Neural cell (in vitro differentiated cells): ENCODE results near the gene MLX. TPM values are rescaled to one million over a fixed set of nuclear protein-coding genes. Genes with fewer than 3 reads are reported as not detected.
A peak's percentile ranks its signal among the peaks of the same experiment; 100 is the strongest.

ENCODE experiments used
- H2AFZ ChIP-seq: fragments of 200-600, 300-800 bp; sonication (generic), shearing (Covaris generic); 2 replicates; pipeline ENCODE4 v1.6.0; 2014; ENCODE audit warnings: low read depth, mild to moderate bottlenecking, antibody characterized with exemption, low read length, moderate library complexity
- H3F3A ChIP-seq: fragments of 200-600 bp; shearing (Covaris generic); 2 replicates; pipeline ENCODE4 v1.6.1; 2016; ENCODE audit warnings: mild to moderate bottlenecking, moderate library complexity, mixed read lengths, antibody characterized with exemption, low read length; ENCODE audit not compliant: insufficient read depth, poor library complexity, severe bottlenecking
- H3K27ac ChIP-seq: fragments of 200-600, 300-800 bp; sonication (generic), shearing (Covaris generic); 2 replicates; pipeline ENCODE4 v1.5.1; 2014; ENCODE audit warnings: mild to moderate bottlenecking, low read length, moderate library complexity
- H3K27me3 ChIP-seq: fragments of 300-800, 200-600 bp; sonication (generic), shearing (Covaris generic); 2 replicates; pipeline ENCODE4 v1.6.0; 2014; ENCODE audit warnings: mild to moderate bottlenecking, low read depth, low read length, moderate library complexity; ENCODE audit not compliant: insufficient read depth
- H3K36me3 ChIP-seq: fragments of 300-800, 200-600 bp; sonication (generic), shearing (Covaris generic); 2 replicates; pipeline ENCODE4 v1.5.1; 2014; ENCODE audit warnings: mild to moderate bottlenecking, antibody characterized with exemption, low read length, moderate library complexity; ENCODE audit not compliant: insufficient read depth
- H3K4me2 ChIP-seq: fragments of 300-800, 200-600 bp; sonication (generic), shearing (Covaris generic); 2 replicates; pipeline ENCODE4 v1.6.0; 2014; ENCODE audit warnings: mild to moderate bottlenecking, low read length
- H3K4me3 ChIP-seq: fragments of 300-800, 200-600 bp; sonication (generic), shearing (Covaris generic); 2 replicates; pipeline ENCODE4 v1.5.1; 2014; ENCODE audit warnings: mild to moderate bottlenecking, low read length, moderate library complexity
- H3K79me2 ChIP-seq: fragments of 200-600 bp; shearing (Covaris generic); replicated peaks from 2 replicates; pipeline ENCODE4 v1.6.0; 2014; ENCODE audit warnings: mild to moderate bottlenecking, low read length, moderate library complexity; ENCODE audit not compliant: insufficient read depth
- H3K9ac ChIP-seq: fragments of 300-800, 200-600 bp; sonication (generic), shearing (Covaris generic); 2 replicates; pipeline ENCODE4 v1.6.1; 2016; ENCODE audit warnings: mild to moderate bottlenecking, low read length, mixed read lengths
- H3K9me2 ChIP-seq: fragments of 200-600 bp; shearing (Covaris generic); 2 replicates; pipeline ENCODE4 v1.6.1; 2016; ENCODE audit warnings: mild to moderate bottlenecking, low read length, mixed read lengths; ENCODE audit not compliant: insufficient read depth
- H3K9me3 ChIP-seq: fragments of 200-600, 300-800 bp; sonication (generic), shearing (Covaris generic); 2 replicates; pipeline ENCODE4 v1.6.1; 2016; ENCODE audit warnings: mild to moderate bottlenecking, mixed run types, low read length, moderate library complexity, mixed read lengths
- H4K20me1 ChIP-seq: fragments of 200-600 bp; shearing (Covaris generic); 2 replicates; pipeline ENCODE4 v1.6.1; 2016; ENCODE audit warnings: mild to moderate bottlenecking, mixed run types; ENCODE audit not compliant: insufficient read depth
- CTCF ChIP-seq: fragments of 450-650 bp; IDR thresholded peaks from 2 replicates; pipeline ENCODE4 v1.5.1; 2014; ENCODE audit warnings: antibody characterized with exemption, mild to moderate bottlenecking, moderate library complexity; ENCODE audit not compliant: poor library complexity, severe bottlenecking
- EP300 ChIP-seq: fragments of 450-650 bp; conservative IDR thresholded peaks from 2 replicates; pipeline ENCODE4 v1.6.1; 2014; ENCODE audit warnings: antibody characterized with exemption, mild to moderate bottlenecking, moderate library complexity; ENCODE audit not compliant: poor library complexity, severe bottlenecking
- EZH2 ChIP-seq: fragments of 200-600, 300-800 bp; shearing (Covaris generic), sonication (generic); IDR thresholded peaks from 2 replicates; pipeline ENCODE4 v1.6.1; 2014; ENCODE audit warnings: antibody characterized with exemption, low read length, borderline replicate concordance, mild to moderate bottlenecking; ENCODE audit not compliant: insufficient read depth, poor library complexity, severe bottlenecking
- MXI1 ChIP-seq: fragments of 450-650 bp; conservative IDR thresholded peaks from 2 replicates; pipeline ENCODE4 v1.6.1; 2014; ENCODE audit warnings: antibody characterized with exemption, mild to moderate bottlenecking; ENCODE audit not compliant: poor library complexity, severe bottlenecking
- POLR2AphosphoS5 ChIP-seq: IDR thresholded peaks from 2 replicates; pipeline ENCODE4 v1.6.1; 2012
- RAD21 ChIP-seq: fragments of 450-650 bp; conservative IDR thresholded peaks from 2 replicates; pipeline ENCODE4 v1.6.1; 2014; ENCODE audit warnings: antibody characterized with exemption, mild to moderate bottlenecking, moderate library complexity
- REST ChIP-seq: IDR thresholded peaks from 2 replicates; pipeline ENCODE4 v1.6.1; 2012; ENCODE audit warnings: borderline replicate concordance
- SMC3 ChIP-seq: fragments of 450-650 bp; conservative IDR thresholded peaks from 2 replicates; pipeline ENCODE4 v1.6.1; 2014; ENCODE audit warnings: antibody characterized with exemption, mild to moderate bottlenecking, moderate library complexity; ENCODE audit not compliant: poor library complexity
- TAF1 ChIP-seq: IDR thresholded peaks from 2 replicates; pipeline ENCODE4 v1.6.1; 2012; ENCODE audit warnings: low read depth
- polyA plus RNA-seq: library from polyadenylated mRNA; depleted of rRNA; stranded (reverse); fragments of >200 nt; gene quantifications from 2 replicates; pipeline ENCODE4 v1.2.3, GENCODE V29; 2014

MLX gene
- polyA plus RNA-seq, 1 donor from 2014 or later, result 47.2 TPM

GRCh38 chr17:42578282-42578869 lies 11.5 kb downstream of the MLX start:
- TF ChIP-seq MXI1 (no peak), CTCF (peak; percentile 77), RAD21 (peak; percentile 75), SMC3 (peak; percentile 68), REST (no peak)
- peak overlapping the region; percentile 93 for H3K4me3 ChIP-seq
- peaks cover 12% of the 10 kb centered on the region for H3K79me2 ChIP-seq
- peak overlapping the region; percentile 60 for H3K27ac ChIP-seq
- no peaks in the 10 kb centered on the region for H4K20me1 ChIP-seq
- H2AFZ ChIP-seq, result no peak overlapping the region
- no peaks in the 10 kb centered on the region for H3K27me3 ChIP-seq
- H3K9me3 ChIP-seq, result no peaks in the 10 kb centered on the region
- peak overlapping the region; percentile 73 for H3K9ac ChIP-seq
- H3K9me2 ChIP-seq, result no peaks in the 10 kb centered on the region
- H3K36me3 ChIP-seq, result no peaks in the 10 kb centered on the region
- H3F3A ChIP-seq, result no peaks in the 10 kb centered on the region
- H3K4me2 ChIP-seq, result peak overlapping the region; percentile 98

GRCh38 chr17:42579794-42580551 lies 13.1 kb downstream of the MLX start:
- H3K9ac ChIP-seq, result no peak overlapping the region
- no peaks in the 10 kb centered on the region for H4K20me1 ChIP-seq
- no peaks in the 10 kb centered on the region for H3K9me2 ChIP-seq
- H3K79me2 ChIP-seq, result peaks cover 12% of the 10 kb centered on the region
- H3K27ac ChIP-seq, result no peak overlapping the region
- no peaks in the 10 kb centered on the region for H3F3A ChIP-seq
- no peaks in the 10 kb centered on the region for H3K36me3 ChIP-seq
- TF ChIP-seq MXI1 (no peak), TAF1 (no peak), EP300 (no peak), REST (no peak), POLR2AphosphoS5 (no peak), RAD21 (no peak), EZH2 (no peak), CTCF (no peak), SMC3 (no peak)
- H3K9me3 ChIP-seq, result no peaks in the 10 kb centered on the region
- no peak overlapping the region for H3K4me3 ChIP-seq
- no peak overlapping the region for H3K4me2 ChIP-seq
- H3K27me3 ChIP-seq, result no peaks in the 10 kb centered on the region
- H2AFZ ChIP-seq, result no peak overlapping the region
